NCI-H345 (cell line): ENCODE measurements around the gene ATR.
"Not testable (repeated sequence)": the region's sequence is repeated elsewhere in the genome, so short reads cannot be mapped to it uniquely, and the experiment has no call there.

ENCODE experiments used
- DNase-seq: peaks from one replicate; lab custom pipeline; 2025; lab: John Stamatoyannopoulos, UW

Gene ATR

GRCh38 chr3:142578329-142579223 is at the start of gene ATR:
Gene ATR (minus strand): TSS chr3:142578733. CDS start chr3:142578704, 29 bp downstream.
- DNase-seq = peak; percentile 92

- no peak for DNase-seq
Observed at GRCh38 chr3:142626971-142627370, 48.4 kb upstream of the ATR start.

- no peak for DNase-seq
Observed at GRCh38 chr3:142625153-142625440, 46.6 kb upstream of the ATR start.

- no peak for DNase-seq
Observed at GRCh38 chr3:142624341-142625152, 46.0 kb upstream of the ATR start.

- DNase-seq = no peak
Observed at GRCh38 chr3:142623194-142623593, 44.7 kb upstream of the ATR start.

- no peak for DNase-seq
Observed at GRCh38 chr3:142622405-142622804, 43.9 kb upstream of the ATR start.

GRCh38 chr3:142618917-142619461 is 40.5 kb upstream of the ATR start:
- DNase-seq = peak; percentile 78

GRCh38 chr3:142615171-142615570 is 36.6 kb upstream of the ATR start:
- no peak for DNase-seq

- DNase-seq = no peak
Observed at GRCh38 chr3:142614059-142614626, 35.6 kb upstream of the ATR start.

GRCh38 chr3:142613491-142613890 is 35.0 kb upstream of the ATR start:
- DNase-seq = no peak

- DNase-seq = no peak
Observed at GRCh38 chr3:142611206-142611605, 32.7 kb upstream of the ATR start.

- no peak for DNase-seq
Observed at GRCh38 chr3:142609136-142609535, 30.6 kb upstream of the ATR start.

GRCh38 chr3:142608631-142609030 is 30.1 kb upstream of the ATR start:
- no peak for DNase-seq

- no peak for DNase-seq
Observed at GRCh38 chr3:142604940-142605339, 26.4 kb upstream of the ATR start.

GRCh38 chr3:142603386-142603705 is 24.8 kb upstream of the ATR start:
- not testable (repeated sequence) for DNase-seq

- DNase-seq = no peak
Observed at GRCh38 chr3:142602619-142603385, 24.3 kb upstream of the ATR start.

GRCh38 chr3:142601713-142602112 is 23.2 kb upstream of the ATR start:
- no peak for DNase-seq

- no peak for DNase-seq
Observed at GRCh38 chr3:142597906-142598305, 19.4 kb upstream of the ATR start.

GRCh38 chr3:142596726-142597088 is 18.2 kb upstream of the ATR start:
- no peak for DNase-seq

- peak; percentile 90 for DNase-seq
Observed at GRCh38 chr3:142595951-142596725, 17.6 kb upstream of the ATR start, which contains the start of gene PLS1. Gene PLS1 (plus strand): TSS chr3:142596393. CDS start chr3:142664238, 67,845 bp downstream.

GRCh38 chr3:142595581-142595950 is 17.0 kb upstream of the ATR start:
- DNase-seq = peak; percentile 12
